A673 (cell line): ENCODE measurements around the gene RFC1.

ENCODE experiments used
- CTCF ChIP-seq: fragments of 300-800, 200-600 bp; sonication (generic); conservative IDR thresholded peaks from 2 replicates; pipeline ENCODE4 v1.5.1; 2017; ENCODE audit warnings: low read depth, mild to moderate bottlenecking, antibody characterized with exemption, low read length, moderate library complexity, mixed read lengths
- EZH2 ChIP-seq: fragments of 200-600 bp; sonication (generic); IDR thresholded peaks from 2 replicates; pipeline ENCODE4 v1.6.1; 2017; ENCODE audit warnings: borderline replicate concordance, low read depth, mild to moderate bottlenecking, mixed read lengths, antibody characterized with exemption, low read length; ENCODE audit not compliant: poor library complexity, severe bottlenecking

- TF ChIP-seq CTCF (no peak), EZH2 (no peak)
These were observed 18.4 kb upstream of the RFC1 start for GRCh38 chr4:39384563-39384962.
